Amniotic epithelial cell (primary cell): ENCODE data around the gene C10orf90.

Experiments
- DNase-seq: peaks from one replicate; pipeline ENCODE4 v3.0.0-alpha.2; 2010; ENCODE audit warnings: low read depth

C10orf90 gene

GRCh38 chr10:126670056-126670894, at the start of gene C10orf90:
C10orf90 (minus strand) TSS chr10:126670693; CDS start chr10:126670480, 213 bp downstream.
- no peak for DNase-seq

DNA sequence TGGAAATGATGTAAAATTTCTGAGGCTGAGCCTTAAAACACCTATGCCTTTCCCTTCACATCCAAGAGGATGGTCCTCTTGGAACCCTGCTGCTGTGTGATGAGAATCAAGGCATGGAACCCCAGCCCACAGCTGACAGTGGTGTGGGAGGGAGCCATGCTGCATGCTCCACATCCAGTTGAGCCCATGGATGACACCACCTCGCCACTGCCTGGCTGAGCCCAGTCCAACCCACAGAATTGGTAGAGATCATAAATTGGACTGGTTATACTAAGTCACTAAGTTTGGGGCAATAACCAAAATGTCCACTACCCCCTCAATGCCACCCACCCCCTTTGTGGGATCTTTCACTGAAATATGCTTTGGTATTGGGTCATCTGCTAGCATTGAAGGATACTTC, 45.9 kb upstream of the C10orf90 start:
- DNase-seq = no peak

DNA sequence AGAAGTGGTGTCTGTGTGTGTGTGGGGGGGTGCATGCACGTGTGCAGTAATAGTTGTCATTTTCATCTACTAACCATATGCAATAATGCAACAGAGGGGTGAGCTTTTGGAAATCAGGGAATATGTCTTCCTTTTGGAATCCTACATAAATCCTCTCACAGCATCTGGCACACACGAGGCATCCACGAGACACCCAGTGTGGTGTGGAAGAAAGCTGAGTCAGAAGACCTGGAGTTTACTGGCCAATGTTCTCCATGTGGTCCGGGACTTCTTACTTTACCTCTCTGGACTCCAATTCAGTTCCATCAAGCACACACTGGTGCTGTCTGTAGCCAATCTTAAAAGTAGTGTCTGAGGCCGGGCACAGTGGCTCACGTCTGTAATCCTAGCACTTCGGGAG, 43.1 kb upstream of the C10orf90 start:
- DNase-seq = no peak

DNA sequence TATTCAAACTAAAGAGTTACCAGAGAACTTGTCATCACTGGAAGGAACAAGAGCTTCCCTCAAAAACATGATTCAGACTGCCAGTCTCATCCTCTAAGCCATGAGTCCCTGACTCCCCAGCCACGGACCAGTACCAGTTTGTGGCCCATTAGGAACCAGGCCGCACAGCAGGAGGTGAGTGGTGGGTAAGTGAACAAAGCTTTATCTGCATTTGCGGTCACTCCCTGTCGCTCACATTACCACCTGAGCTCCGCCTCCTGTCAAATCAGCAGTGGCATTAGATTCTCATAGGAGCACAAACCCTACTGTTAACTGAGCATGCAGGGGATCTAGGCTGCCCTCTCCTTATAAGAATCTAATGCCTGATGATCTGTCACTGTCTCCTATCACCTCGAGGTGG, 42.2 kb upstream of the C10orf90 start:
- DNase-seq = no peak

DNA sequence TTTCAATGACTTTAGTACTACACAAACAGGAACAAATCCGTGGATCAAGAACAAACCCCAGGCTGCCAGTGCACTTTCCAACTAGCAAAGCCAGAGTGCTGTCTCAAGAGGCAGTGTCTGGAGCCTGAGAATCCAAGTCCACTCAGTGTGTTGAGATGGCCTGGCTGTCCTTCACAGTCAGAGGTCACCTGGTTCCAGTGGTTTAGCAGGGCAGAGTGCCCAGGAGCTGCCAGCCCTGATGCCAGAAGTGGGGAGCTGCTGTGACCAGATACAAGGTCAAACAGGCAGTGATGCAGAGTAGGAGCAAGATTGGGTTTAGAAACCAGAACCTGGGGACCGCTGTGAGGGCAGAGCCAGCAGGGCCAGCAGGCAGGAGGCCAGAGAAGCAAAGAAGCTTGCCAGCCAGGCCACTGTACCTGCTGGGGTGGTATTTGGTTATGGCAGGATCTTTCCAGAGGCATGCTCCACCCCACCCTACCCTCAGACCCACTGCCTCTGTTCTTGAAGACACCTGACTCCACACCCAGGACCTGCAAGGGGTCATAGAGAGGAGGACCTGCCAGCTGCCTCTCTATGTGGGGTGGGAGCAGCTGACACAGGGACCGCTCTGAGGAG, 35.6 kb upstream of the C10orf90 start:
- no peak for DNase-seq

DNA sequence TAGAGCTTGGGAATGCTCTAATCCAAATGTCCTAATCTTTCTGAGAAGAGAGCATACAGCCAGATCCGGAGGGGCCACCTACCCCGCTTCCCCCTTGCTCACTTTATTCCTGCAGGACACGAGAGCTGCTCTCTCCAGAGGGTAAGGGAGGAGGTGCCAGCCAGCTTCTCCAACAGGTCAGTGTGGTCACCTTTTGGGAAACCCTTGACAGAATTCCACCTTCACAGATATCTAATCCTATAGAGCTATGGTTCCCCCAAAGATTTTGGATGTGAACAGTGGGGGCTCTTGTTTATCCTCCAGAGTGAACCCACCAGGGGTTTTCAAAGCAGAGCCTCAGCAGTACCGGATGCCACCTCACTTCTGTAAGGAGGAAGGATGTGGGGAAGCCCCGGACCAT, 34.6 kb upstream of the C10orf90 start:
- no peak for DNase-seq

DNA sequence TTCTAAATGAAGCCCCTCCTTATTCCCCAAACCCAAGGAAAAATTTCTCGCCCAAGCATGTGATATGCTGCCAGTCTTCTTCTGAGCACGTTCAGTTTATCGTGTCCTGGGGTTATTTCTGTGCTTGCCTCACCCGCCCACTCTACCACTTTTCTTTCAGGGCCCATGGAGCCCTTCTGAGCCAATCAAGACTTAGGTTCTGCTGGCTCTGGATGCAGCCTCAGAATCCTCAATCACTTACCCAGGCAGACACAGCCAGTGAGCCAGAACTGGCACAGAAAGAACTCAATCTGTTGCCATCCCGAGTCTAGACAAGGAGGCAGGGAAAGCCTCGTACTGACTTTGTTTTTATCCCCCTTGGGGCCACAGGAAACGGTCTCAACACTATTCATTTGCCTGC, 34.2 kb upstream of the C10orf90 start:
- no peak for DNase-seq

- DNase-seq = no peak
Observed at GRCh38 chr10:126702181-126702580, 31.7 kb upstream of the C10orf90 start.

DNA sequence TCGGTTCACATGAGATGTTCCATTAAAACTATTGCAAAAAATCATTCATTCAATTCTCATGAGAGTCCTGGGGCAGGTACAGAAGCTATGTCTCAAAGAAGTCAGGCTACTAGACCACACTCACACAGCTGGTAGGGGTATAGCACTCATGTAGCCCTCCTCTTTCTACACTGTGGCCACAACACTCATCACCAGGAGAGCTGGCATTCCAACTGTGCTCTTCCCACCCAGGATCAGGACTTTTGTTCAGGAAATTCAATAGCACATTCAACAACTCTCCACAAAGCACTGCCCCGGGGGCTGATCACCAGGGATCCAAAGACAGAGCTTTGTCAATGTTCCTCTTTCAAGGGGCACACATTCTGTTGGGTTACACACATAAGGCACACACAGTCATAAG, 31.0 kb upstream of the C10orf90 start:
- DNase-seq = no peak

DNA sequence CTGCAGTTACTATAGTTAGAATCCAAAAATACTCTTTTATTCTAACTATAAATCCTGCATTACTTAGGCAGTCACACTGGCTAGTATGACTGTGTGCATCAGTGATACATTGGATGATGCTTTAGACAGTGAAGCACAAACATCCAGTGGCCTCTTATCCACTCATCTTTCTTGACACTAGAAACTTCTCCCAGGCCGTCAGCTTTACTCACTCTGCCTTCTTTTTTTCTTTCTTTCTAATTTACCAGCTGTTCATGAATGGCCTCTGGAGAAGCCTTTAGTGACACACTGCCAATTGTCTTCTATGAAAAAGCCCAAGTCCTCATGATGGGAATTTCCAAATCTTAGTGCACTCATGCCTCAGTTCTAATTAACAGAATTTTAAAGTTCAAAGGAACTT, 26.2 kb upstream of the C10orf90 start:
- DNase-seq = no peak

DNA sequence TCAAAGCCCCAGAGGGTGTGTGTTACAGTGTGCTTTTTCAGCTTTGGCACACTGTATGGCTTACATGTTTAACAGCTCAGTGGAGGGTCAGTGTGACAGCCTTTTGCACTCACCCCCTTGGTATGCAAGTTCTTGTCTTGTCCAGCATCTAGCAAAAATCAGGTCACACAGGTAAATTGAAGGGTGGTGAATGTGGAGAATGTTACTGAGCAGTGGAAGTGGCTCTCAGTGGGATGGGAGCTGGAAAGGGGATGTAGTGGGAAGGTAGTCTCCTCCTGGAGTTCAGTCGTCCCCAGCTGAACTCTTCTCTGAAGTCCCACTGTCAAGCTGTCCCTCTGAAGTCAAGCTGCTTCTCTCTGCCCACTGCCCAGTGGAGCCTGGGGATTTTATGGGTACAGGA, 21.0 kb upstream of the C10orf90 start:
- DNase-seq = no peak

GRCh38 chr10:126690534-126690933, 20.0 kb upstream of the C10orf90 start:
- no peak for DNase-seq

DNA sequence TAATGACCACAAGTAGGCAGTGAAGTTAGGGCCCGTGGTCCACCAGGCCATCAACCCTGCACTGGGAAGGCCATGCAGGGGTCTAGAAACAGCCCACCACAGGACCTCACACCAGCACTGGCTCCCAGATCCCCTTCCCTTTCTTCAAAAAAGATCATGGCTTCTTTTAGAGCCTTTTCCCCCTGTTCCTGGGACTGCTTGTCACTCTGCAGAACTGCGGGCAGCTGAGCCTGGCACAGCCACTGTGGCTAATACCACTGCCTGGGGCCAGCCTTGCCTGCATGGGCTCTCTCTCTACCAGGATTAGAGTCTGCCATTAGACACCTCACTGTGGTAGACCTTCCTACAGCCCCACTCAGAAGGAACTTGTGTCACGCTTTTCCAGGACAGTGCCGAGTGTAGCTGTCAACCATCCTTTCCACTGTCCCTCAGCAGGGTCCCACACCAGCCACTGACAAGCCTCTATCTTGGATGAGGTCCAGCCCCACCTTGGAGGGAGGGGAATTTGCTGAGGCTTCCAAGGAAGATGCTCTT, 19.0 kb upstream of the C10orf90 start:
- DNase-seq = no peak

GRCh38 chr10:126687121-126687606, 16.7 kb upstream of the C10orf90 start:
- DNase-seq = no peak

- no peak for DNase-seq
Observed at GRCh38 chr10:126686719-126687118, 16.2 kb upstream of the C10orf90 start.

DNA sequence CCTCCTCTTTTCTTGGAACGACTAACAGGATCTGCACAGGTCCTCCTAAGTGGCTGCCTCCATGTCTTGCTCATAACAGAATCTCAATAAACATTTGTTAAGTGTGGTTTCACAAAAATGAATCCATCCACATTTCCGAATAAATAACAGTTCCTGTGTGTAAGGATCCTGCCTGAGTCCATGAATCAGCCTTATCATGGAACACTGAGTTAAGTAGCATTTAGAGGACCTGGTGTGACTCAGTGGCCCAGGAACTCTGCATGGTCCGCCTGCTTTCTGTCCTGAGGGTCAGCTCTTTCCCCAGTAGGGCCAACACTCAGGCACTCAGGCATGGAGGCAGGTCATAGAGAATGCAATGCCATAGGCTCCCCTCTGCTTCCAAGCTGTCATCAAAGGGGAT, 15.8 kb upstream of the C10orf90 start:
- no peak for DNase-seq

GRCh38 chr10:126685756-126686155, 15.3 kb upstream of the C10orf90 start:
- no peak for DNase-seq

DNA sequence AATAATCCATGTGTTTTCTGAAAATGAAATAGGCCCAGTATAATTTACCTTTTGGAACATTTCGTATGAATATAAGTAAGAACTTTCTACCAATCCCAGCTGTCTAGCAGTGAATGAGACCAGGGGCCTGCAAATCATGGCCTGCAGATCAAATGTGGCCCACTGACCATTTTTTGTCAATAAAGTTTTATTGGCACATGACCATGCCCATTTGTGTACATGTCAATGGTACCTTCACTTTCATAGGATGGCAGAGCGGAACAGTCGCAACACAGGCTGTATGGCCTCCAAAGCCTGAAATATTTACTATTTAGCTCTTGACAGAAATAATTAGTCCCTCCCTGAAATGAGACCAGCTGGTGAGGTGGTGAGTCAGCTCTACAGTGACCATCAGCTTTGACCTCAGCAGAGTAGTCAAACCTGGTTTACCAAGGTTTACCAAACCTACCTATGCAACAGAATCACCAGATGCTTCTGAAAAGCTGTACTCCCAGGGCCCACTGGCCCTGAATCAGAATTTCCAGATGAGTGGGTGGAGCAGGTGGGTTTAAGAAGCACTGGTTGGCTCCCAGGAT, 13.8 kb upstream of the C10orf90 start:
- DNase-seq = no peak

DNA sequence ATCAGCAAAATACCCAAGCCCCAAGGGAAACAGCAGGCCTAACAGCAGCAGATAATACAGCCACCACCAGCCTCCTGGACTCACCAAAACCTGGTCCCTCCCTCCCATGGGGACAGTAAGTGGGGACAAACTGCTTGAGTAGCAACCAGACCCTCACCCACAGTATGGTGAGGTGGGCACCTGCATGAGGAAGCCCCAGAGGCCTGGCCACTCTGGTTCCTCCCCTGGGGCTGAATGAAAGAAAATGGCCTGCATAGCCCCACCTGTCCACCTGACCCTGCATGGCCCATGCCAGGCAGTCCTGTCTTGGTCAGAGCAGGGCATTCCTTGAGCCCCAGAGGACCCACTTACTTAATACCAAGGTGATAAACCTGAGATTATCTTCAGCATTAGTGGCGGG, 13.0 kb upstream of the C10orf90 start:
- no peak for DNase-seq

GRCh38 chr10:126675656-126676438, 5.4 kb upstream of the C10orf90 start:
- DNase-seq = no peak

DNA sequence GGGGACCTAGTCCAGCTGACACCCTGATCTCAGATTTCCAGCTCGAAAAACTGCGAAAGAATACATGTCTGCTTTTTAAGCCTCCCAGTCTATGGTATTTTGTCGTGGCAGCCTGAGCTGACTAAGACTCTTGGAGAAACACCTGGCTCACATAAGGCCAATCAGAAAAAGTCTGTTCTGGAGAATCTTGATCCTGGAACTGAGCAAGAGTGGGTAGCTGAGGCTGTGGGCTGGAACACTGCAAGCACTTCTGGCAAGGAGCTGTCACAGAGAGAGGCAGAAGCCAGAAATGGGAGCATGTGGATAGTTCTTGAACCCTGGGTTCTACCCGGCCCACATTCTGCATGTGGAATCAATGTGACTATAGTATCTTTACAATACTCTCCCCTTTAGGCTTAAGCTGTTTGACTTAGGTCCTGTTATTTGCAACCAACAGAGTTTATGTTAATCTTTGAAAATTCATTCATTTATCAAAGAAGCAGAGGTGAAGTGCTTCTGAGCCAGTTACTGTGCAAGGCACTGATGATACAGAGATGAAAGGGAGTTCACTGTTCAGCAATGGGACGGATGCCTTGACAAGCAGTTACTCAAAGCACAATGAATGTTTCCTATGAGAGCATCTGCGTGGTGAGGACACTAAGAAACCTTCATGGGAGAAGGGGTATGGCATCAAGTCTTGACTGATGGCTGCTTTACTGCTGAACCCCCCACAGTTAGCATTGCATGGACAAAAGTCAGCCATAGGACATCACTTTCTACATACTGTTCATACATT, 4.4 kb upstream of the C10orf90 start:
- no peak for DNase-seq
